GM08714 (cell line): Measurements from ENCODE around the gene ID4.

Experiments used
- H3K4me3 ChIP-seq: fragments of 200-500 bp; sonication (Bioruptor generic); 2 replicates; pipeline ENCODE4 v1.5.1; 2014; ENCODE audit warnings: mild to moderate bottlenecking, low read length, inconsistent platforms
- ZNF274 ChIP-seq: IDR thresholded peaks from 2 replicates; pipeline ENCODE4 v1.6.1; 2012; ENCODE audit warnings: mild to moderate bottlenecking, low read depth, low read length

Gene ID4

GRCh38 chr6:19836799-19837510 is at the start of gene ID4:
TSS of gene ID4 (plus strand) at chr6:19837370. CDS start at chr6:19837755, 385 bp downstream.
- peak within 1 kb of the TSS; percentile 1; the same call in 1 of the 2 replicates for H3K4me3 ChIP-seq
- TF ChIP-seq ZNF274 = no peak

GRCh38 chr6:19788686-19789085 is 48.5 kb upstream of the ID4 start:
- TF ChIP-seq ZNF274 = no peak
- no peak overlapping the region for H3K4me3 ChIP-seq

DNA sequence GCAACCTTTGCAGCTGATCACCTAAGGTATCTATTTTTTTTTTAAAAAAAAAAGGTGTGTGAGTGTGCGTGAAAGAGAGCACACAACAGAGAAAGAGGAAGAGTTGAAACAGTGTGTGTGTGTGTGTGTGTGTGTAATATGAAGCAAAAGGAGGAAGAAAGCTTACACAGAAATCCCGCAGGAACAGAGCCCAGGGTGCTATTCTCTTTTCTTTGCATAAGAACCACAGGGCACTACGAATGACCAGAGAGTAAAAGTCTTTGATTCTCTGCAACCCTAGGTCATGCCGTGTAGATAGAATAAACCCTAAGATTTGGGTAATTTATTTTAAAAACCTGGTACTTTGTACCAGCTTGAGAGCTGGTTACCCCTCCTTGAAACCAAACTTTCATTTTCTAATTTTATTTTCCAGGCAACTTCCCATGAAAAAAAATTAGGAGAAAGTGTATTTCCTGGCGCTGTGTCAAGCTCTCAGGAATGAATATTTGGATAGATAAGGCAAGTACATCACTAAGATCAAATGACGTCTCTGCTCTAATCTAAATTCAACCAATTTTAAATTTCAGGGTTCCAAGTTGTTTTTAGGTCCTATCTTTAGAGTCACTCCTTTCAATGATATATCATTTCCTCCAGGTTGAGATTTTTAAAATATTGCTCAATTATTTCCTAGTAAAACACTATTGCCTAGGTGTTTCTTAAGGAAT is 47.9 kb upstream of the ID4 start:
- no peak for TF ChIP-seq ZNF274
- H3K4me3 ChIP-seq = no peak overlapping the region

DNA sequence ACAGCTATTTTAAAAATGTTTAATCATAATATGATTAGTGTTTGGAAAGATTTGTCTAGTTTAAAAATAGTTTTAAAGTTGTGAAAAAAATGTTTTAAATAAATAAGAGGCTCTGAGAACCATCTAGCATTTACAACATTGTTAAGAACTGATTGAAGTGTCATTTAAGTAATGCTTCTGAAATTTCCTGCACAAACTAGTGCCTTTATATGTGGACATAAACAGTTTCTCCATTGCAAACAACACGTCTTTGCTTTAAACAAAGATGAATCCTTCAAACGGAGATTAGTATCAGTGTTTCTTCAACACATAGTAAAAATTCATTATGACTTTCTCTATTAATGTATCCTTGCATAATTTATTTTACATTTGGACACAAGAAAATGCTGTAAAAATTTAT is 45.9 kb upstream of the ID4 start:
- H3K4me3 ChIP-seq = no peak overlapping the region
- no peak for TF ChIP-seq ZNF274

GRCh38 chr6:19795211-19795610 is 42.0 kb upstream of the ID4 start:
- TF ChIP-seq ZNF274 = no peak
- no peak overlapping the region for H3K4me3 ChIP-seq

GRCh38 chr6:19796452-19796851 is 40.7 kb upstream of the ID4 start:
- no peak for TF ChIP-seq ZNF274
- no peak overlapping the region for H3K4me3 ChIP-seq

DNA sequence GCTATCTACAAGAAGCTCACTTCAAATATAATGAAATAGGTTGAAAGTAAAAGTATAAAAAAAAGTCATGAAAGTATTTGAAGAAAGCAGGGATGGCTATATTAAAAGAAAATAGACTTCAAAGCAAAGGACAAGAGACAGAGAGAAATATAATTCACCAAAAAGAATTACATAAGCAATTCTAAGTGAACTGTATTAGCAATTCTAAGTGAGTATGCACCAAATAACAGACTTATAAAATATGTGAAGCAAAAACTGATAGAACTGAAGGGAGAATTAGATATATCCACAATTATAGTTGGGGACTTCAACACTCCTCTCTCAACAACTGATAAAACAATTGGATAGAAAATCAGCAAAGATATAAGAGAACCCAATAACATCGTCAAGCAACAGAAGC is 38.8 kb upstream of the ID4 start:
- no peak overlapping the region for H3K4me3 ChIP-seq
- no peak for TF ChIP-seq ZNF274

- H3K4me3 ChIP-seq = no peak overlapping the region
- TF ChIP-seq ZNF274 = no peak
Measured at GRCh38 chr6:19802656-19803055, 34.5 kb upstream of the ID4 start.

GRCh38 chr6:19803331-19804204 is 33.6 kb upstream of the ID4 start:
- TF ChIP-seq ZNF274 = no peak
- H3K4me3 ChIP-seq = no peak overlapping the region

DNA sequence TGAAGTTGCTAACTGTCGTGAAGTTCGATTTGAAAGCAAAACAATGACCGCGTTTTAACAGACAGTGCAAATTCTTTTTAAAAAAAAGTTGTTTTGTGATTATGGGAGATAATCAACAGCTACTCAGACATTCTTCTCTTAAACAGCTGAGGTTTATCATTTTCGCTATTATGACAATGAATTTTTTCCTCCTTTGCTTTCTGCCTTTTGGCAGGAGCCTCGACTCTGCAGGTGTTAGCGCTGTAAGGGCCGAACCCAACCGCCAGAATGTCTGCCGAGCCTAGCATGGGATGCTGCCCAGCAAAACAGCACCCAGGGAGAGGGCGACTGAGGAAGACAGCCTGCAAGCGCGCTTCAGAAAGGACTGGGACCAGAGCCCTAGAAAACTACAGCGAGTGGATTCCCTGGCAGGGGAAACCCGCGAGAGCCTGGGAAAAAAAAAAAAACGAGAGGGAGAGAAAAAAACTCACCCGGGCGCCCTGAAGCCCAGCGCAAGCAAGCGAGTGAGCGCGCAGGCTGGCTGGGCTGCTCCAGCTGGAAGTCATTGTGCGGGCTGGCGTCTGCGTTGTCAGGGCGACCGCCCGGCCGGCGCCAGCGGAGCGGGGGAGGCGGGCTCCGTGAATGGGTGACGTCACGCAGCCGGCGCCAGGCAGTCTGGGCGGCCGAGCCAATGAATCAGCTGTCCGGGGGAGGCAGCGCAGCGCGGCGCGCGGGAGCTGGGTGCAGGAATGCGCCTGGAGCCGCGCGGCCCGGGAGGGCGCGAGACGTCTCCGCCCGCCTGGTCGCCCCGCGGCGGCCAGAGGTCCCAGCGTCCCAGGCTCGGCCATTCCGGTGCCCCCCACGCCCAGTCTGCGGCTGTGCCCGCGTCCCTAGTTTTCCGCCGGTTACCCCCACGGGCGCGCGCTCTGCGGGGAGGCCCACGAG is 32.7 kb upstream of the ID4 start:
- H3K4me3 ChIP-seq = peak overlapping the region; percentile 57; the same call in 1 of the 2 replicates
- TF ChIP-seq ZNF274 = no peak

DNA sequence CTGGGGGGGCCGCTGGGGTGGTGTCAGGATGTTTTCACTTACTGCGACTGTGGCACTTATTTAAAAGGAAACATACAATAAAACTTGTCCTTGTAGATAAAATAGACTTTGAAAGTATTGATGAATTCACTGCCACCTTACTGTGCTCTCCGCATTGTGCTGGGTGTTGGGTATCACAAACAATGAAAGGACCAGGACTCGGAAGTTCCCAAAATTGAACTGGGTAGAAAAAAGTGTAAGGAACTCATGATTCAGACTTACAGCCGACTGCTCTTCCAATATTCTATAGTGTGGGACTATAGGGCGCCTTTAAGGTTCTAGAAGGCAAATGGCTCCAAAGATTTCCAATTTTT is 32.1 kb upstream of the ID4 start:
- TF ChIP-seq ZNF274 = no peak
- peak overlapping the region; percentile 57; the same call in 1 of the 2 replicates for H3K4me3 ChIP-seq

DNA sequence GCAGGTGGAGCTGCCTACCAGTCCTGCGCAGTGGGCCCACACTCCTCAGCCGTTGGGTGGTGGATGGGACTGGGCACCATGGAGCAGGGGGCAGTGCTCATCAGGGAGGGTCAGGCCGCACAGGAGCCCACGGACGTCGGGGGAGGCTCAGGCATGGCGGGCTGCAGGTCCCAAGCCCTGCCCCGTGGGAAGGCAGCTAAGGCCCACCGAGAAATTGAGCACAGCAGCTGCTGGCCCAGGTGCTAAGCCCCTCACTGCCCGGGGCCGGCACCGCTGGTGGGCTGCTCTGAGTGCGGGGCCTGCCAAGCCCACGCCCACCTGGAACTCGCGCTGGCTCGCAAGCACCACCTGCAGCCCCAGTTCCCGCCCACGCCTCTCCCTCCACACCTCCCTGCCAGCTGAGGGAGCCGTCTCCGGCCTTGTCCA is 30.2 kb upstream of the ID4 start:
- no peak for TF ChIP-seq ZNF274
- no peak overlapping the region for H3K4me3 ChIP-seq

DNA sequence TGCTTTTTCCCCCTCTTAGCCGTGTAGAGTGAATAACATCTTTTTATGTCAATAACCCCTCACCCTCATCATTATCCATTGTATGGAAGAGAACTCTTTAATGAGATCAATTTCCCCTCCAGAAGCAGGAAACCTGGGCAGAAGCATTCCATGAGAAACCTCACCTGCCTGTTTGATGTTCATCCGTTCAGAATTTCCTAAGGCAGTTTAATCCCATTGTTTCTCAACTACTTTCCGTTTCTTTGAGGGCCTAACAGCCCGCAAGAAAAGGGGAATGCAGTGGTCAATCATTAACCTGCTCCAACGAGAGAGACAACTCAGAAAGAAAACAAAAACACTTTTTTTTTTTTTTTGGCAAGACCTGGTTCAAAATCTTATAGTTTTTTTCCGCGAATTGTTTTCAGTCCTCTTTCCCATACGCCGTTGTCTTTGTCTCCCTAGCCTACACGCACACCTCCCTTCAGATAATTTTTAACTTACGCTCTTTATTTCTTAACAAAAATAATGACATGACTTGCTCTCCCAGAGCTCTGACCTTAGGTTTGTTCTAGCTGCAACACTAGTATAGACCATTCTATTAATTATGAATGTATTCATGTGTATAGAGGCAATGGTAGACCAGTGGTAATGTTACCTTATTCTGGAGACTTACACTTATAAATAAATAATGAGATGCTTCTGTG is 25.6 kb upstream of the ID4 start:
- no peak overlapping the region for H3K4me3 ChIP-seq
- TF ChIP-seq ZNF274 = no peak
